ENCODE results near the gene OPHN1. TPM values are rescaled to one million over a fixed set of nuclear protein-coding genes. Genes with fewer than 3 reads are reported as not detected.
"Not testable (repeated sequence)": the region's sequence is repeated elsewhere in the genome, so short reads cannot be mapped to it uniquely, and the experiment has no call there.

Gene OPHN1
- total RNA-seq, 2 donors from 2014 or later, result 2.5 to 4.3 TPM

- Histone ChIP-seq H3K27me3 (no peaks in the 10 kb centered on the region), H3K9me3 (no peaks in the 10 kb centered on the region), H3K36me3 (no peaks in the 10 kb centered on the region), H3K27ac (no peak overlapping the region), H3K4me3 (no peak overlapping the region), H3K4me1 (no peaks in the 10 kb centered on the region)
- DNase-seq (ENCODE audit: low spot score), result no peak
- TF ChIP-seq CTCF (IDR thresholded peaks at IDR 0.05), result no peak
Observed at GRCh38 chrX:68398291-68398690, 35.0 kb downstream of the OPHN1 start.

- Histone ChIP-seq H3K4me1 (no peaks in the 10 kb centered on the region), H3K27ac (no peak overlapping the region), H3K27me3 (no peaks in the 10 kb centered on the region), H3K4me3 (no peak overlapping the region), H3K36me3 (no peaks in the 10 kb centered on the region), H3K9me3 (no peaks in the 10 kb centered on the region)
- no peak for DNase-seq (ENCODE audit: low spot score)
- no peak for TF ChIP-seq CTCF (IDR thresholded peaks at IDR 0.05)
Observed at GRCh38 chrX:68396953-68397352, 36.3 kb downstream of the OPHN1 start.

- H3K27me3 ChIP-seq; DNase-seq (ENCODE audit: low spot score); H3K36me3 ChIP-seq; H3K9me3 ChIP-seq; H3K4me3 ChIP-seq; H3K4me1 ChIP-seq: not testable (repeated sequence)
- peak overlapping the region in 1 of 2 donors; percentile 35 for H3K27ac ChIP-seq
Observed at GRCh38 chrX:68389419-68389960, 43.8 kb downstream of the OPHN1 start.

- Histone ChIP-seq H3K27me3 (no peaks in the 10 kb centered on the region), H3K27ac (no peak overlapping the region), H3K4me1 (no peaks in the 10 kb centered on the region), H3K4me3 (no peak overlapping the region), H3K36me3 (no peaks in the 10 kb centered on the region), H3K9me3 (no peaks in the 10 kb centered on the region)
- DNase-seq (ENCODE audit: low spot score), result no peak
- TF ChIP-seq CTCF (IDR thresholded peaks at IDR 0.05), result no peak
Observed at GRCh38 chrX:68387776-68388175, 45.5 kb downstream of the OPHN1 start.

GRCh38 chrX:68383540-68383939, 49.8 kb downstream of the OPHN1 start:
- H3K27ac ChIP-seq, result no peak overlapping the region
- no peak for DNase-seq (ENCODE audit: low spot score)
- H3K4me1 ChIP-seq, result no peaks in the 10 kb centered on the region
- H3K36me3 ChIP-seq, result no peaks in the 10 kb centered on the region
- no peaks in the 10 kb centered on the region for H3K27me3 ChIP-seq
- no peaks in the 10 kb centered on the region for H3K9me3 ChIP-seq
- H3K4me3 ChIP-seq, result no peak overlapping the region
- TF ChIP-seq CTCF (IDR thresholded peaks at IDR 0.05), result no peak

- H3K4me1 ChIP-seq; H3K4me3 ChIP-seq; H3K27me3 ChIP-seq; H3K36me3 ChIP-seq; H3K9me3 ChIP-seq; DNase-seq (ENCODE audit: low spot score); H3K27ac ChIP-seq: not testable (repeated sequence)
Observed at GRCh38 chrX:68377579-68377978, 55.7 kb downstream of the OPHN1 start.

GRCh38 chrX:68376373-68376772, 56.9 kb downstream of the OPHN1 start:
- H3K27ac ChIP-seq, result no peak overlapping the region
- no peak overlapping the region for H3K4me3 ChIP-seq
- DNase-seq (ENCODE audit: low spot score), result no peak
- no peaks in the 10 kb centered on the region for H3K4me1 ChIP-seq
- no peaks in the 10 kb centered on the region for H3K36me3 ChIP-seq
- H3K9me3 ChIP-seq, result no peaks in the 10 kb centered on the region
- H3K27me3 ChIP-seq, result no peaks in the 10 kb centered on the region
- no peak for TF ChIP-seq CTCF (IDR thresholded peaks at IDR 0.05)
